ENCODE measurements around the gene GLDN. TPM values are rescaled to one million over a fixed set of nuclear protein-coding genes. Genes with fewer than 3 reads are reported as not detected.

GLDN gene
- polyA plus RNA-seq, 2 of the 4 experiments (the other 2 are of a cell fraction), result 0.03 to 0.25 TPM

DNA sequence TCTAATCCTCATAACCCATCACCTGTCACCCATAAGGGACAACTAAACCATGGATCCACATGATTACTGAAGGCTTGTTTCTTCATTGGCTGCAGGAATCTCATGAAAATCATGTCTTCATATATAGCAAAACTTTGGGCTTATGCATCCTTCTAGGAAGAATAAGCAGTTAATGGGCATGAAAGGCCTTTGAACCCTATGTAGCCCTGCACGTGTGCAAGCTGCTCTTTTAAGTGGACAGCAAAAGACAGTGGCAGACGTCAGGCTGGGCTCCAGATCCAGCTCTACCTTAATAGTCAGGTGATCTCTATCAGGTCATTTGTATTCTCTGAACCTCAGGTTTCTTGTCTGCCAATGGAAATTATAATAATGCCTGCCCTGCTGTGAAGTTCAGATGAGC lies 21.9 kb upstream of the GLDN start (continued):
- TF ChIP-seq, protein P1, sequence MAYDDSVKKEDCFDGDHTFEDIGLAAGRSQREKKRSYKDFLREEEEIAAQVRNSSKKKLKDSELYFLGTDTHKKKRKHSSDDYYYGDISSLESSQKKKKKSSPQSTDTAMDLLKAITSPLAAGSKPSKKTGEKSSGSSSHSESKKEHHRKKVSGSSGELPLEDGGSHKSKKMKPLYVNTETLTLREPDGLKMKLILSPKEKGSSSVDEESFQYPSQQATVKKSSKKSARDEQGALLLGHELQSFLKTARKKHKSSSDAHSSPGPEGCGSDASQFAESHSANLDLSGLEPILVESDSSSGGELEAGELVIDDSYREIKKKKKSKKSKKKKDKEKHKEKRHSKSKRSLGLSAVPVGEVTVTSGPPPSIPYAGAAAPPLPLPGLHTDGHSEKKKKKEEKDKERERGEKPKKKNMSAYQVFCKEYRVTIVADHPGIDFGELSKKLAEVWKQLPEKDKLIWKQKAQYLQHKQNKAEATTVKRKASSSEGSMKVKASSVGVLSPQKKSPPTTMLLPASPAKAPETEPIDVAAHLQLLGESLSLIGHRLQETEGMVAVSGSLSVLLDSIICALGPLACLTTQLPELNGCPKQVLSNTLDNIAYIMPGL (CRISPR knock-in tag; IDR thresholded peaks at IDR 0.05; ENCODE audit: borderline replicate concordance), result no peak
- TF ChIP-seq GATA3 (IDR thresholded peaks at IDR 0.05; ENCODE audit: borderline replicate concordance) (no peak), RARB (CRISPR knock-in tag; IDR thresholded peaks at IDR 0.05) (no peak)

GRCh38 chr15:51320843-51321242 lies 20.6 kb upstream of the GLDN start:
- no peaks in the 10 kb centered on the region for H3K4me1 ChIP-seq
- TF ChIP-seq, protein P2, sequence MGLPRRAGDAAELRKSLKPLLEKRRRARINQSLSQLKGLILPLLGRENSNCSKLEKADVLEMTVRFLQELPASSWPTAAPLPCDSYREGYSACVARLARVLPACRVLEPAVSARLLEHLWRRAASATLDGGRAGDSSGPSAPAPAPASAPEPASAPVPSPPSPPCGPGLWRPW (IDR thresholded peaks at IDR 0.05), result no peak
- TF ChIP-seq MAFK (IDR thresholded peaks at IDR 0.05; ENCODE audit: partially characterized antibody), result no peak
- no peak for TF ChIP-seq HEYL (CRISPR knock-in tag; IDR thresholded peaks at IDR 0.05)
- TF ChIP-seq, protein P3, sequence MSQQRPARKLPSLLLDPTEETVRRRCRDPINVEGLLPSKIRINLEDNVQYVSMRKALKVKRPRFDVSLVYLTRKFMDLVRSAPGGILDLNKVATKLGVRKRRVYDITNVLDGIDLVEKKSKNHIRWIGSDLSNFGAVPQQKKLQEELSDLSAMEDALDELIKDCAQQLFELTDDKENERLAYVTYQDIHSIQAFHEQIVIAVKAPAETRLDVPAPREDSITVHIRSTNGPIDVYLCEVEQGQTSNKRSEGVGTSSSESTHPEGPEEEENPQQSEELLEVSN (IDR thresholded peaks at IDR 0.05; ENCODE audit: borderline replicate concordance, low read depth), result no peak
- TF ChIP-seq CBX2 (IDR thresholded peaks at IDR 0.05; ENCODE audit: borderline replicate concordance, low read depth), result no peak
- TF ChIP-seq, protein P4, sequence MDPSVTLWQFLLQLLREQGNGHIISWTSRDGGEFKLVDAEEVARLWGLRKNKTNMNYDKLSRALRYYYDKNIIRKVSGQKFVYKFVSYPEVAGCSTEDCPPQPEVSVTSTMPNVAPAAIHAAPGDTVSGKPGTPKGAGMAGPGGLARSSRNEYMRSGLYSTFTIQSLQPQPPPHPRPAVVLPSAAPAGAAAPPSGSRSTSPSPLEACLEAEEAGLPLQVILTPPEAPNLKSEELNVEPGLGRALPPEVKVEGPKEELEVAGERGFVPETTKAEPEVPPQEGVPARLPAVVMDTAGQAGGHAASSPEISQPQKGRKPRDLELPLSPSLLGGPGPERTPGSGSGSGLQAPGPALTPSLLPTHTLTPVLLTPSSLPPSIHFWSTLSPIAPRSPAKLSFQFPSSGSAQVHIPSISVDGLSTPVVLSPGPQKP (IDR thresholded peaks at IDR 0.05; ENCODE audit: low read depth, low read length), result no peak
- no peak for TF ChIP-seq HOXA7 (CRISPR knock-in tag; IDR thresholded peaks at IDR 0.05)
- no peak for DNase-seq (ENCODE audit: low read depth in 1 of 2, low spot score in 1 of 2)
- no peak overlapping the region for H3K4me3 ChIP-seq
- POLR2A ChIA-PET, result no interaction called here
- no peak for ATAC-seq
- 56% methylated on average over 2 of the region's 2 CpGs for WGBS (ENCODE audit: missing lambda C conversion rate)
- no peak overlapping the region for H3K4me2 ChIP-seq
- FAIRE-seq, result no peak
- H3K9me3 ChIP-seq, result no peaks in the 10 kb centered on the region
- no peak overlapping the region for H3K27ac ChIP-seq
- CTCF ChIA-PET, result interaction anchor here (0.9 to 2.3 kb wide), 3 partner anchors 17 to 60 kb away, joined by 3 to 14 read pairs (median 6); no protein-coding TSS in a partner anchor

- Histone ChIP-seq H3K27ac (no peak overlapping the region), H3K9me3 (no peaks in the 10 kb centered on the region), H3K4me3 (no peak overlapping the region), H3K4me1 (no peaks in the 10 kb centered on the region), H3K4me2 (no peak overlapping the region)
- no peak for TF ChIP-seq ZNF302 (CRISPR knock-in tag; IDR thresholded peaks at IDR 0.05)
- no peak for TF ChIP-seq ESRRA (IDR thresholded peaks at IDR 0.05; ENCODE audit: borderline replicate concordance, low read length)
- no peak for TF ChIP-seq SMC3 (IDR thresholded peaks at IDR 0.05)
- 47% methylated on average over 4 of the region's 4 CpGs for WGBS (ENCODE audit: missing lambda C conversion rate)
- ChIA-PET POLR2A (no interaction called here), CTCF (interaction anchor here (0.5 to 2.2 kb wide), 3 partner anchors 10 to 597 kb away, joined by 3 to 6 read pairs (median 4); no protein-coding TSS in a partner anchor)
- no peak for ATAC-seq
- FAIRE-seq, result no peak
- DNase-seq (ENCODE audit: low read depth in 1 of 2, low spot score in 1 of 2), result no peak
These were observed 20.1 kb upstream of the GLDN start for GRCh38 chr15:51321316-51321715.

GRCh38 chr15:51322621-51323296 lies 18.7 kb upstream of the GLDN start:
- ATAC-seq (no peak), DNase-seq (ENCODE audit: low read depth in 1 of 2, low spot score in 1 of 2) (no peak), FAIRE-seq (no peak)
- Histone ChIP-seq H3K4me3 (no peak overlapping the region), H3K4me2 (no peak overlapping the region), H3K27ac (no peak overlapping the region), H3K4me1 (no peaks in the 10 kb centered on the region), H3K9me3 (no peaks in the 10 kb centered on the region)
- 79% methylated on average over 1 of the region's 1 CpG for WGBS (ENCODE audit: missing lambda C conversion rate)
- POLR2A ChIA-PET, result no interaction called here
- CTCF ChIA-PET, result interaction anchor here (0.6 to 2.2 kb wide), 8 partner anchors 12 to 160 kb away, joined by 3 to 6 read pairs (median 4); no protein-coding TSS in a partner anchor
- no peak for TF ChIP-seq JUN (IDR thresholded peaks at IDR 0.05)
- TF ChIP-seq, protein P5, sequence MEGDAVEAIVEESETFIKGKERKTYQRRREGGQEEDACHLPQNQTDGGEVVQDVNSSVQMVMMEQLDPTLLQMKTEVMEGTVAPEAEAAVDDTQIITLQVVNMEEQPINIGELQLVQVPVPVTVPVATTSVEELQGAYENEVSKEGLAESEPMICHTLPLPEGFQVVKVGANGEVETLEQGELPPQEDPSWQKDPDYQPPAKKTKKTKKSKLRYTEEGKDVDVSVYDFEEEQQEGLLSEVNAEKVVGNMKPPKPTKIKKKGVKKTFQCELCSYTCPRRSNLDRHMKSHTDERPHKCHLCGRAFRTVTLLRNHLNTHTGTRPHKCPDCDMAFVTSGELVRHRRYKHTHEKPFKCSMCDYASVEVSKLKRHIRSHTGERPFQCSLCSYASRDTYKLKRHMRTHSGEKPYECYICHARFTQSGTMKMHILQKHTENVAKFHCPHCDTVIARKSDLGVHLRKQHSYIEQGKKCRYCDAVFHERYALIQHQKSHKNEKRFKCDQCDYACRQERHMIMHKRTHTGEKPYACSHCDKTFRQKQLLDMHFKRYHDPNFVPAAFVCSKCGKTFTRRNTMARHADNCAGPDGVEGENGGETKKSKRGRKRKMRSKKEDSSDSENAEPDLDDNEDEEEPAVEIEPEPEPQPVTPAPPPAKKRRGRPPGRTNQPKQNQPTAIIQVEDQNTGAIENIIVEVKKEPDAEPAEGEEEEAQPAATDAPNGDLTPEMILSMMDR (IDR thresholded peaks at IDR 0.05), result no peak
- TF ChIP-seq NFE2L2 (conservative IDR thresholded peaks at IDR 0.05; ENCODE audit: low read length), result no peak
- TF ChIP-seq TFCP2L1 (CRISPR knock-in tag; IDR thresholded peaks at IDR 0.05), result no peak
- no peak for TF ChIP-seq NPAS2 (CRISPR knock-in tag; IDR thresholded peaks at IDR 0.05; ENCODE audit: borderline replicate concordance)
- no peak for TF ChIP-seq TP53 (CRISPR knock-in tag; IDR thresholded peaks at IDR 0.05)
- TF ChIP-seq ZSCAN20 (CRISPR knock-in tag; IDR thresholded peaks at IDR 0.05), result no peak
- no peak for TF ChIP-seq FOSL2 (IDR thresholded peaks at IDR 0.05)
- no peak for TF ChIP-seq FOSL2 (CRISPR knock-in tag; IDR thresholded peaks at IDR 0.05)
- TF ChIP-seq HDAC2 (IDR thresholded peaks at IDR 0.05), result no peak
- TF ChIP-seq POLR2A (IDR thresholded peaks at IDR 0.05; ENCODE audit: low read length), result no peak
